Stomach (tissue), 4 donors: Measurements from ENCODE around the gene PRDM5.

ENCODE experiments used
- POLR2AphosphoS5 ChIP-seq, 3 donors: sonication (generic); formaldehyde crosslinking; IDR thresholded peaks; one replicate each; pipeline ENCODE4 v1.6.1; 2016; ENCODE audit warnings: antibody characterized with exemption in 3 of 3
- TF ChIP-seq, protein P1 (sequence below), 7 experiments: fragments of 450-650 bp in 4 of 7; fragments of 200-600 bp in 3 of 7; sonication (generic) in 3 of 7; IDR thresholded peaks; one replicate each; pipeline ENCODE4 v1.5.1; 2016 to 2019; ENCODE audit warnings: antibody characterized with exemption in 7 of 7, control low read depth in 2 of 7, mild to moderate bottlenecking in 1 of 7

DNA sequence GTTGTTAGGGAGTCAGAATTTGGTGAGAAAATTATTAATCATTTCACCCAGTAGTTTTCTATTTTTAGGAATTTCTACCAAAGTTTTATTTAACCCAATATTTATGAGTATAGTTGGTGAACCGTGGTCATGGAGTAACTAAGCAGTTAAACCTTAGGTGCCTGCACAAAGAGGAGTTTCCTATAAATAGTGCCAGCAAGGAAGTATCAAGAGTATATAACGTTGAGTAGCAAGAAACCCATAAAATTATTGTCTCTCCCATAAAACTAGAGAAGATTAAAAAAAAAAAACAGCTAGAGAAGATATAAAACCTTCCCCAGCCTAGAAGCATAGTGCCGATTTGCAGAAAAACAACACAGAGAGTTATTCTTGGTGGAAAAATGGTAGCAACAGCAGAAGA, 158.9 kb downstream of the PRDM5 start:
- TF ChIP-seq, protein P1, sequence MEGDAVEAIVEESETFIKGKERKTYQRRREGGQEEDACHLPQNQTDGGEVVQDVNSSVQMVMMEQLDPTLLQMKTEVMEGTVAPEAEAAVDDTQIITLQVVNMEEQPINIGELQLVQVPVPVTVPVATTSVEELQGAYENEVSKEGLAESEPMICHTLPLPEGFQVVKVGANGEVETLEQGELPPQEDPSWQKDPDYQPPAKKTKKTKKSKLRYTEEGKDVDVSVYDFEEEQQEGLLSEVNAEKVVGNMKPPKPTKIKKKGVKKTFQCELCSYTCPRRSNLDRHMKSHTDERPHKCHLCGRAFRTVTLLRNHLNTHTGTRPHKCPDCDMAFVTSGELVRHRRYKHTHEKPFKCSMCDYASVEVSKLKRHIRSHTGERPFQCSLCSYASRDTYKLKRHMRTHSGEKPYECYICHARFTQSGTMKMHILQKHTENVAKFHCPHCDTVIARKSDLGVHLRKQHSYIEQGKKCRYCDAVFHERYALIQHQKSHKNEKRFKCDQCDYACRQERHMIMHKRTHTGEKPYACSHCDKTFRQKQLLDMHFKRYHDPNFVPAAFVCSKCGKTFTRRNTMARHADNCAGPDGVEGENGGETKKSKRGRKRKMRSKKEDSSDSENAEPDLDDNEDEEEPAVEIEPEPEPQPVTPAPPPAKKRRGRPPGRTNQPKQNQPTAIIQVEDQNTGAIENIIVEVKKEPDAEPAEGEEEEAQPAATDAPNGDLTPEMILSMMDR (IDR thresholded peaks at IDR 0.05), result no peak
- no peak for TF ChIP-seq POLR2AphosphoS5 (IDR thresholded peaks at IDR 0.05)
